Measurements from ENCODE around the gene ACP5.

DNA sequence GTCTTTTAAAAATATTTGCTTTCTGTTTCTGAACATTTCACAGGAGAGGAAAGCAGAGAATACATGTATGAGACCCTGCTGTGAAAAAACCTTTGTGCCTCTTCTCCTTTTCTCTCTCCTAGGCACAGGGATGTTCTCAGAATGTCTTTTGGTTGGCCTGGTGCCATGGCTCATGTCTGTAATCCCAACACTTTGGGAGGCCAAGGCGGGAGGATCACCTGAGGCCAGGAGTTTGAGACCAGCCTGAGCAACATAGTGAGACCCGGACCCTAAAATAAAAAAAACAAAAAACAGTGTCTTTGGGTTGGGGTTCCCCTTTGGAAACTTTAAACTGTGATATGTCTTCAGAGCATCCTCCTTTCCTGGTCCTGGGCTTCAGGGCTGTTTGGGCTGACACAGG, 21.3 kb upstream of the ACP5 start:
- TF ChIP-seq NBN (IDR thresholded peaks at IDR 0.05) (no peak), CTCF (IDR thresholded peaks at IDR 0.05 in 2 of 3, conservative IDR thresholded peaks at IDR 0.05 in 1 of 3; ENCODE audit: control insufficient read depth in 2 of 3, extremely low read depth in 1 of 3, insufficient read depth in 1 of 3, low read depth in 3 of 3, low read length in 3 of 3) (no peak), TBL1XR1 (IDR thresholded peaks at IDR 0.05; ENCODE audit: low read depth, low read length) (no peak), SREBF2 (IDR thresholded peaks at IDR 0.05; ENCODE audit: low read length) (no peak), MAX (IDR thresholded peaks at IDR 0.05; ENCODE audit: low read depth, low read length) (no peak), ZZZ3 (IDR thresholded peaks at IDR 0.05; ENCODE audit: control insufficient read depth, insufficient read length, low read depth) (no peak), EGR1 (IDR thresholded peaks at IDR 0.05; ENCODE audit: borderline replicate concordance in 1 of 2, low read depth in 2 of 2, low read length in 2 of 2) (no peak), SUZ12 (IDR thresholded peaks at IDR 0.05; ENCODE audit: unreplicated experiment) (no peak), RAD21 (IDR thresholded peaks at IDR 0.05; ENCODE audit: insufficient read depth, low read depth, low read length) (no peak), CBFB (IDR thresholded peaks at IDR 0.05; ENCODE audit: low read depth) (no peak), MXI1 (IDR thresholded peaks at IDR 0.05; ENCODE audit: low read depth, low read length) (no peak)
